ENCODE results near the gene KCNK13.

DNA sequence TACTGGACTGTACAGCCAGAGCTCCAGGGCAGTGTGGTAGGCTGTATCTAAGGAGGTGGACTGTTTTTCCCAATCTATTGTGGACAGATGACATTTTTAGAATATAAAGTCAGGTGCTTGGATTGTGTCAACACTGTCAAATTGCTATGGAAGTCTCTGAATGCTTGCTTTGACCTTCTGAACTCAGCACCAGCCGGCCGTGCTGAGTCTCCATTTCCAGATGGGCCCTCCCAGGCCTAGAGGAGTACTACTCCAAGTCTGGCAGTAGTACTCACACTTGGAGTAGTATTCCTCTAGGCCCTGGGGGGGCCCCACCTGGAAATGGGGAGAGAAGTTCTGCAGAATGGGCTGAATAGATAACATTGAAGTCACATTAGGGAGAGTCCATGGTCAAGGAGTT, 16.2 kb upstream of the KCNK13 start:
- TF ChIP-seq, protein P1, sequence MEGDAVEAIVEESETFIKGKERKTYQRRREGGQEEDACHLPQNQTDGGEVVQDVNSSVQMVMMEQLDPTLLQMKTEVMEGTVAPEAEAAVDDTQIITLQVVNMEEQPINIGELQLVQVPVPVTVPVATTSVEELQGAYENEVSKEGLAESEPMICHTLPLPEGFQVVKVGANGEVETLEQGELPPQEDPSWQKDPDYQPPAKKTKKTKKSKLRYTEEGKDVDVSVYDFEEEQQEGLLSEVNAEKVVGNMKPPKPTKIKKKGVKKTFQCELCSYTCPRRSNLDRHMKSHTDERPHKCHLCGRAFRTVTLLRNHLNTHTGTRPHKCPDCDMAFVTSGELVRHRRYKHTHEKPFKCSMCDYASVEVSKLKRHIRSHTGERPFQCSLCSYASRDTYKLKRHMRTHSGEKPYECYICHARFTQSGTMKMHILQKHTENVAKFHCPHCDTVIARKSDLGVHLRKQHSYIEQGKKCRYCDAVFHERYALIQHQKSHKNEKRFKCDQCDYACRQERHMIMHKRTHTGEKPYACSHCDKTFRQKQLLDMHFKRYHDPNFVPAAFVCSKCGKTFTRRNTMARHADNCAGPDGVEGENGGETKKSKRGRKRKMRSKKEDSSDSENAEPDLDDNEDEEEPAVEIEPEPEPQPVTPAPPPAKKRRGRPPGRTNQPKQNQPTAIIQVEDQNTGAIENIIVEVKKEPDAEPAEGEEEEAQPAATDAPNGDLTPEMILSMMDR (IDR thresholded peaks at IDR 0.05): no peak
- no peak for TF ChIP-seq POLR2A (IDR thresholded peaks at IDR 0.05; ENCODE audit: low read depth)
- no peak for TF ChIP-seq EP300 (IDR thresholded peaks at IDR 0.05)
- no peak for TF ChIP-seq POLR2AphosphoS5 (IDR thresholded peaks at IDR 0.05)
